GM18873 (cell line): ENCODE data around the gene PMIS2.

Experiments used
- ATAC-seq: cut with Tn5 transposase; IDR thresholded peaks from one replicate; pipeline ENCODE4 v1.9.1; 2021; ENCODE audit warnings: mild to moderate bottlenecking, moderate library complexity, moderate number of reproducible peaks; ENCODE audit not compliant: unreplicated experiment, low FRiP score

Gene PMIS2

DNA sequence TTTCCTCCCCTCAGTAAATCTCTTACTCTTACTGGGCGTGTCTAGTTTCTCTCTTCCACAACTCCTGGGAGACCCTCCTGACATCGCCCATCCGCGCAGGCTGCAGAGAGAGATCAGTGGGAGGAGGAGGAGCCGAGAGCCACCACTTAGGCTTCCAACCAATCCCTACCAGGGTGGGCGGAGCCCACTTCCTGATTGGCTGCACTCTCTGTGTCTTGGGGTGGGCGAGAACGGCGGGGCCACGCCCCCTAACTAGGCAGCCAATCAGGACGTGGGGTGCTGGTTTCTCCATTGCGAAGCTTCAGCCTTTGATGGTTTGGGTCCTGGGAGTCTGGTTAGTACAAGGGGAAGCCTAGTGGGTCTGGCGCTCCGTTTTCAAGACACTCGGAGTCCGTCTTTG lies at the start of gene PMIS2:
PMIS2 (plus strand) TSS at position 326 of the 400 bp plus-strand sequence. CDS start 87 bp downstream, outside the sequence.
- ATAC-seq = no peak

DNA sequence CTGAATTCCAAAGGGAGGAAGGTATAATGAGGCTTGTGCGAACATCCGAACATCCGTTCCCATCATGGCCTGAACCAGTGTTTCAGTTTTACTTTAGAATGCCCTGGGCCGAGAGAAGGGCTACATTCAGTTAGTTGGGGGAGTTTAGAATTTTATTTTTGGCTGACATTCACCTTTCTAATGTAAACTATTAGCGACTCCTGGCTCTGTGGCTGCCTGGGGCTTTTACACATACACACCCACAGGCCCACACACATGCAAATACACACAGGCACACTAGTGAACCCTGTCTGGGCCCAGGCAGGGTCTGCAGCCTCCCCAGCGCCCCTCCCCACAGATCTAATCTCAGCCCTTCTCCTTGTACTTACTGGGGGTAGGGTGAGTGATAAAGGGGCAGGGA lies 46.7 kb upstream of the PMIS2 start:
- no peak for ATAC-seq

DNA sequence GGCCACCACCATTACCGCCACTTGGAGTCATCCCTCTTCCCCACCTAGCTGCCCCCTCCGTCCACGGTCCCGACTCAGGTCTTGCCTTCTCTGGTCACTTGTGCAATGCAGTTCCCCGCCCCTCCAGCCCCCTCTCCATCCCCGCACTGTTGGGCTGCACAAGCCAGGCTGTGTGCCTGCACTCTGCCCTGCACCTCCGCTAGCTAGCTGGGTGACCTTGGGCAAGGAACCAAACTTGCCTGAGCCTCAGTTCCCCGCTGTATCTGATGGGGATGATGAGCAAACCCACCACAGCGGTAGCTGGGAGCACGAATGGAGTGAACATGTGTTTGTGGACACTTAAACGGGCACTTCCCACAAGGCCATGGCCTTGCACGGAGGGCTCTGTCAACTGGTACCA lies 46.1 kb upstream of the PMIS2 start:
- ATAC-seq = no peak

DNA sequence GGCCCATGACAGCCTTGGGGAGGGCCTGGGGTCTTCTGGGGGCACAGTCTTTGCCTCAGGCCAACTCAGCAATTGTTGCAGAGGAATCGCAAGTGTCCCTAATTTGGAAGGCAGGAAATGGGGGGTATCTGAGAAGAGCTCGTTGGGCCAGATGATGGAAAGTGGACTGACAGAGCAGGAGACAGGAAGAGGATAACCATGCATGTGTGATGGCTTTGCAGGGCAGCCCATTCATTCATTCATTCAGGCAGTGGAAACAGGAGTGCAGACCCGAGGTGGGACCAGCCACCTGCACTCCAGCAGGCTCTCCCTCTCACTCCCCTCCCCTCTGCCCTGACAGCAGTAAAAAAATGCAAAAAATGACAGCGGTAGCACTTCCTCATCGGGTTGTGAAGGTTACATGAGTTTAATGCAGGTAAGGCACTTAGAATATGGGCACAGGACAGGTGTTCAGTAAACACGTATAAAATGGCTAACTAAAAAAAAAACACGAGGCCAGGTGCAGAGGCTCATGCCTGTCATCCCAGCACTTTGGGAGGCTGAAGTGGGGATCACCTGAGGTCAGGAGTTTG lies 45.5 kb upstream of the PMIS2 start:
- ATAC-seq = no peak

DNA sequence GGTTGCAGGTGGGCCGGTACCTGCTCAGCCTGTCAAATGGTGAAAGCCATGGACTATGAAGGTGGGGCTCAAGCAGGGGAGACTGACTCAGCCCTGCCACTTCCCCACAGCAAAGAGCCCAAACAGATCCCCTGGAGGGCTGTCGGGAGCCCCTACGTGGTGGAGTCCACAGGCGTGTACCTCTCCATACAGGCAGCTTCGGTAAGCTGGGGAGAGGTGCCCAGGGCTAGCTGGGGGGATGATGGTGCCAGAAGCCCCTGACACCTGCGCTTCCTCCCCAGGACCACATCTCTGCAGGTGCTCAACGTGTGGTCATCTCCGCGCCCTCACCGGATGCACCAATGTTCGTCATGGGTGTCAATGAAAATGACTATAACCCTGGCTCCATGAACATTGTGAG lies 43.8 kb upstream of the PMIS2 start:
- ATAC-seq = no peak

DNA sequence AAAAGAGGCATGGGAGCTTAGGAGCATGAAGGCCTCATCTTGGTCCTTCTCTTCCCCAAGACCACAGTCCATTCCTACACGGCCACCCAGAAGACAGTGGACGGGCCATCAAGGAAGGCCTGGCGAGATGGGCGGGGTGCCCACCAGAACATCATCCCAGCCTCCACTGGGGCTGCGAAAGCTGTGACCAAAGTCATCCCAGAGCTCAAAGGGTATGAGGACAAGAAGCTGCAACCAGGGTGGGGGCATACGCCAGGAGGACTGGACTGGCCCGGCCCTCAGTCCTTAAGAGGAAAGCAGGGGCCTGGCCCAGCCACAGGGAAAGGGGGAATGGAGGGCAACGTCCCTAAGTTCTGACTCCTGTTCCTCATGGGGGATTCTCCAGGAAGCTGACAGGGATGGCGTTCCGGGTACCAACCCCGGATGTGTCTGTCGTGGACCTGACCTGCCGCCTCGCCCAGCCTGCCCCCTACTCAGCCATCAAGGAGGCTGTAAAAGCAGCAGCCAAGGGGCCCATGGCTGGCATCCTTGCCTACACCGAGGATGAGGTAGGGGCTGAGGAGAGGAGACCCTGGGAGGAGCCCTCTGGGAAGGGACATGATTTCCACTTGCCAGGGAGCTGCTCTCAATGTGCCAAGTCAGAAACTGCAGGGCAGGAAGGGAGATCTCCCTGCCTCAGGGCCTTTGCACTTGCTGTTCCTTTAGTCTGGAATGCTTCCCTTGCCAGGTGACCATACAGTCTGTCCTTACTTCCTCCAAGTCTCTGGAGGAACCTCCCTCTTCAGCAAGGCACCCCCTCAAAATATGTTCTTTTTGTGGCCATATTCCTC lies 42.5 kb upstream of the PMIS2 start:
- no peak for ATAC-seq

DNA sequence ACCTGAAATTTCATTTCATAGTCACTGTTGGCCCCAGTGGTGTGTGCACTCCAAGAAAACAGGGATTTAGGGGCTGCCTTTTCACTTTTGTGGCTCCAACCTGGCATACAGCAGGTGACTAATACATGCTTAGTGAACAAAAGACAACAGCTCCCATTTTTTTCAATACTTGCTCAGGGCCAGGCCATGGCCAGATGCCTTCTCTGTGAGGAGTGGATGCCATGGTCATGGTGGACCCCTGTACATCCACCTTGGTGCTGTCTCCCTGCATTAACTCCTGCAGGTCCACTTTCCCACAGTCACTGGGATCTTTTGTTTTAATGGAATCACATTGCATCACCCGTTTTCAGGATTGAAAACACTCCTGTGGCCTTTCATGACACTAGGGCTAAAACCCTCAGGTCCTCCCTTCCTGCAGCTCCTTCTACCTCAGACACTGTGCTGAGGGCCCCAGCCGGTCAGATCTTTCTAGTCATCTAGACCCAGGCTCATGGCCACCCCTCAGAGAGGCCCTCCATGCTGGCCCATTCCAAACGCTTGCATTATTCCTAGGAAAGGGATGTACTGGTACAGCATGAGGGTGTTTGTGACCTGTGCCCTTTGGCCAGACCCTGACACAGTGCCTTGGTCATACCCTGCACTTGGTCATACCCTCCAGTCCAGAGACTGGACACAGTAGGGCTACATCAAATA lies 41.7 kb upstream of the PMIS2 start:
- no peak for ATAC-seq

DNA sequence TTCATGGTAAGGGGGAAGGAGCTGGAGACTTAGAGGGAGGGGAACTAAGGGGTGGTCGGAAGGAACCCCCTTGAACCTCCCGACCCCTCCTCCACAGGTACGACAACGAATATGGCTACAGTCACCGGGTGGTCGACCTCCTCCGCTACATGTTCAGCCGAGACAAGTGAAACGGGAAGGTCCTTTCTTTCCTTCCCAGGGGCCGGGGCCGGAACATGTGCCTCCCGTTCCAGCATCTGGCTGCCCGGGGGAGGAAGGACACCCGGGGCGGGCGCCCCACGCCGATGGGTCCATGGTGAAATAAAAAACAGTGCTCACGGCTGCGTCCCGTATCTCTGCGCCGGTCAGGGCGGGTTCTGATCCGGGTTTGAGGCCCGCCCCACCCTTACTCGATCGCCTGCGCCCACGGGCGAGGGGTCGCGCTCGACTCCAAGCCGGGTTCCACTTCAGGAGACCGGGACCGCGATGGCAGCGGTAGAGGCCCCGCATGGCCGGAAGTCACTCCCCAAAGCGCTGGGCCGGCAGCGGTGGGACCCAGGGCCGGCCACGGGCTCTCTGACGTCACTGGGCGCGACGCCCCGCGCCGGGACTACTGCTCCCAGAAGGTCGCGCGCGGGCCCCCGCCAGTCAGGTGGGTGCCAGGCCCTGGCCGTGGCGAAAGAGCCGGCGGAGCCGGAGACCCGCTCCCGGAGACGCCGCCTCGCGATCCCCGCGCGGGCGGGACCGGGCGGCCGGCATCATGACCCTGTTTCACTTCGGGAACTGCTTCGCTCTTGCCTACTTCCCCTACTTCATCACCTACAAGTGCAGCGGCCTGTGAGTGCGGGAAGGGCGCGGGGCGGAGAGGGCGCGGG lies 40.7 kb upstream of the PMIS2 start, which contains the start of gene TMEM147:
TMEM147 (plus strand) TSS at position 626 of the 854 bp plus-strand sequence; CDS start at position 740, 114 bp downstream.
- peak; percentile 44 for ATAC-seq

DNA sequence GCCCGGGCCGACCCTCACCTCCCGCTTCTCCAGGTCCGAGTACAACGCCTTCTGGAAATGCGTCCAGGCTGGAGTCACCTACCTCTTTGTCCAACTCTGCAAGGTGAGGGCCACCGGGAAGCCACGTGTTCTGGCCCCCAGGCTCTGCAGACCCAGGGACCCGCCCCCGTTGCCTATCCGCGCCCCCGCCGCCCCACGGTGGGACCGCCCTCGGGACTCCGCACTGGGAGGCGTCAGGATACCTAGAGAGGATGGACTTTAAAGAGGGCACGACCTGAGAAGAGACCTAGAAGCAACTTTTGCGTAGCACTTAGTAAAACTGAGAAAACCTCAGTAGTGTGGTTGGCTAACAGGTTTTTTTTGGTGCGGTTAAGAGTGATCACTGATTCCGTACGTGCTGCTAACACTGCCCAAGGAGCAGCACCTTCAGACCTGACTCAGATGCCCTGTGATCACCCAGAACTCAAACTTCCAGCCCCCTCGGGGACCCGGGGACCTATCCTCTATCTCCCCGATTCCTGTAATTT lies 40.1 kb upstream of the PMIS2 start:
- peak; percentile 31 for ATAC-seq

DNA sequence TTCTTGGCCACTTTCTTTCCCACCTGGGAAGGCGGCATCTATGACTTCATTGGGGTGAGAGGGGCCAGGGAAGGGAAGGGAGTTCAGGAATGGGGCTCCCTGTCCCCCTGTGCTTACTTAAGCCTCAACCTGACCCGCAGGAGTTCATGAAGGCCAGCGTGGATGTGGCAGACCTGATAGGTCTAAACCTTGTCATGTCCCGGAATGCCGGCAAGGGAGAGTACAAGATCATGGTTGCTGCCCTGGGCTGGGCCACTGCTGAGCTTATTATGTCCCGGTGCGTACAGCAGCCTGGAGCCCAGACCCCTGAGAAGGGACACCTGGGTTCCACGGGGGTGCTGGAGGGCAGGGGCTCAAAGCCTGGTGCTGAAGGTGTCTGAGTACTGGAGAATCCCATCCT lies 39.4 kb upstream of the PMIS2 start:
- no peak for ATAC-seq

DNA sequence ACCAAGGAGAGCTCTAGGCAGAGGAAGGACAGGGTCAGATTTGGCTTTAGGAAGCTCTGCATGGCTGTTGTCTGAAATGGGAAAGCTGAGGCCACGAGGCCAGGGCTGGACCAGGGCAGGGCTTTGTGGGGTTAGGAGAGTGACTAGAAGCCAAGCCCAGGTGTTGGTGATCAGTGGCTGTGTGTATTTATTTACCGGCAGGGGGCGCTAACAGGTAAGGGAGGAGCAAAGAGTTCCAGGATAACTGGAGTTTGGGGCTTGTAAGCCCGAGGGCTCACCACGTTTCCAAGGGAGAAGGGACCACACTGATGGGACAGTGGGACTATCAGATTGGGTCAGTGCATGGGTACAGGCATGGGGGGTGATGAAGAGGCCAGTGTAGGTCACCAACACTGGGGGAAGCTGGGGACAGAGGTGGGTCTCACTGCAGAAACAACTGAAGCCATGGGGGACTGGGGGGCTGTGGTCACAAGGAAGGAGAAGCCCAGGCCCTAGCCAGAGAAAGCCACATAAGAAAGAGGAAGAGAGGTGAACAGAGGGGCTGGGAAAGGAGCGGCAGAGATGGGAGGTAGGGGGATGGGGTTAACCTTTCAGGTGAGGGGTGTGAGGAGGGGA lies 36.7 kb upstream of the PMIS2 start:
- no peak for ATAC-seq

DNA sequence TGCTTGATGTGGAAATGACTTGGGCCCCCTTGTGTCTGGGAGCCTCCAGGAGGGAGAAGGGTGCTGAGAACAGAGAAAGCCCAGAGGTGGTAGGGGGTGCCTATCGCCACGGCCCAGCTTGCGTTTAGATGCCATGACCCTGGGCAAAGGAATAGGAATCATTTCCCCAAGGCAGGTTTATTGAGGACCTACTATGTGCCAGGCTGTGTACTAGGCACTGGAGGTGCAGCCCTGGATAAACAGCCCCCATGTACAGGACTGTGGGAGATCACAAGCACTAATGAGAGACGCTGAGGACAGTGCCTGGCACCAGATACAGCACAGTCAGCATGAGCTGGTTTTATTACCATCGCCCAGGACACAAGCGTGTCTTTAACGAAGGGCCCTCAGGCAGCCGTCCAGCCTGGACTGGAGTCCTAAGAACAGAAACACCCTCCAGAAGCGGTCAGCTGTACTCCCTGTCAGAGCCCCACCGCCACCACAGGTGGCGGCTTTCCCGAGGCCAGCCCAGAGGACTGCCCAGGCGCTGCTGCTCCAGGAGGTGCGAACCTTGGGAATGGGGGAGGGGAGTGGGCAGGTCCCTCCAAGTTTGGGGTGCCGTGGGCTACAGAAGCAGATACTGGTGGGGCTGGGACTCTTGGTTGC lies 36.0 kb upstream of the PMIS2 start:
- no peak for ATAC-seq

DNA sequence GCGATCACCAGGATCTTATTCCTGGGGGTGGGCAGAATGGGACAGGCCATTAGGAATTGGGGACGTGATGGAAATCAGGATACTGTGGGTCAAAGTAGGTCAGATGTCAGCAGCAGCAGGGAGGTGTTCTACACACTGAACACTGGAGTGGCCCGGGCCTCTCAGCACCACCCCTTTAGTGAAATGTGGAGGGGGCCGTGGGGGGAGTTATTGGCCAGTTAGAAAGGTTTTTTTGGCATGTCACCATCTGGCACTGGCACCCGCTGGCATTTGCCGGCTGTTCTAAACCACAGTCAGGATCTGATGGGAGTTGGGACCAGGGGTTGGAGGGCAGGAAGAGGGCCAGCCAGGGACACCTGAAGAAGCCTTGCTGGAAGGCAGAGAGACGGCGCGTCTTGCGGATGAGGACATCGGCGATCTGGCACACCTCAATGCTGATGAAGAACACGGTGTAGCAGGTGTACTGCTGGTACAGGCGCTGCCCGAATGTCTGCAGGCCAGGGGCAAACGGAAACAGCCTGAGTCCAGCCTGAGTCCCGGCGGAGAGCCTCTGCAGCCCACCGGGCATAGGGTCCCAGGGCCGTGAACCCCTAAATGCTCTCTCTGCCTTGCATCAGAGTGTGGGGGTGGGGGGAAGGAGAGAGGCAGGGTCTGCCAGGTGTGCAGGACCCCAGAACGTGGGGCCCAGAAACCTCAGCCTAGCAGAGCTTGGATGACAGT lies 34.7 kb upstream of the PMIS2 start:
- ATAC-seq = no peak

DNA sequence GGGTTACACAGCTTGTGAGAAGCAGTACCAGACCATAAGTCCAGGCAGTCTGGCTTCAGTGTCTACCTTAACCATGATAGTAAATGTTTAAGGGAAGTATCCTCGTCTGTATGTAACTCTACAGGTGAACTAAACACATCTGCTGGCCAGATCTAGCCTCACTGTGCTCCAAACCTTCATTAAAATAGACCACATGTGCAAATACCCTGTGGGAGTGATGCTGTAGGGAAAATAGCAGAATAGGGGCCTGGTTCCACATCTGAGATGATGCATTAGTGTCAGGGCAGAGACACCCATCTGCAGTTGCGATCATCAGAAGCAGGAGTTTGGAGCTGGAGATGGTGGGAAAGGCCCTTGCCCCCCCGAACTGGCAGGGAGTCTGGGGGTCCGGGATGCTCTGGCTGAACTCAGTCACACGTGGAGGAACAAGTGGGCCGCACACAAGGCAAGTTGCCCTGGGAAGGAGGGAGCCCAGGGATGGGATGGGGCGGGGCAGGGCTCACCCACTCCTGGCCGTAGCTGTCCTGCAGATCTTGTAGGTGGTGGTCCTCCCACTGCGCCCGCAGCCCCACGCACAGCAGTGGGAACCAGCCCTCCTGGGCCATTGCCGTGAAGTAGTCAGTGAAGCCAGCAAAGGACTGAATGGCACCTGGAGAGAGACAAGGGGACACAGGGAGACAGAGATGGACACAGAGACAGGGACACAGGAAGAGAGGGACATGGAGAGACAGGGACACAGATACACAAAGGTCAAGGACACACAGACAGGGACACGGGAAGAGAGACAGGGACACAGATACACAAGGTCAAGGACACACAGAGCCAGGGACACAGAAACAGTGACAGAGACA lies 33.2 kb upstream of the PMIS2 start:
- no peak for ATAC-seq

DNA sequence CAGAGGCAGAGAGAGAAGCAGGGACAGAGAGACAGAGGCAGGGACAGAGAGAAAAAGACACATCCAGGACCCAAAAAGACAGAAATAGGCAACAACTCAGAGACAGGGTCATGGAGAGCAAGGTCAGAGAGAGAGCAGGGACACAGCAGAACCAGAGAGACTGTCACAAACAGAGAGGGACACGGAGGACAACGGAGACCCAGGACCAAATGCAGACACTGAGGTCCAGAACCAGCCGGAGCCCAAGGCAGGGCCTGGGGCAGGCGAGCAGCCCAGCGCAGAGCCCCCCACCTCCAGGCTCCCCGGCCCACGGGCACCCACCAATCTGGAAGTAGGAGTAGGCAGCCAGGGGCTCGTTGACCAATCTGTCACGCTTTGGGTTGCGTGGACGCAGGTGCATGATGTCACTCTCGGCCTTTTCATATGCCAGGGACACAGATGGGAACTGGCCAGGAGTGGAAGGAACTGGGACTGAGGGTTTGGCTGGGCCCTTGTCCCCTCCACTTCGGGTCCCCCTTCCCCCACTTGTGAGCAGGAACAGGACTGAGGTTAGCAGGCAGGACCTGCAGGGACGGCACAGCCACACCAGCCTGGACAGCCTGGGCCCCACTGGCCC lies 32.5 kb upstream of the PMIS2 start:
- no peak for ATAC-seq

DNA sequence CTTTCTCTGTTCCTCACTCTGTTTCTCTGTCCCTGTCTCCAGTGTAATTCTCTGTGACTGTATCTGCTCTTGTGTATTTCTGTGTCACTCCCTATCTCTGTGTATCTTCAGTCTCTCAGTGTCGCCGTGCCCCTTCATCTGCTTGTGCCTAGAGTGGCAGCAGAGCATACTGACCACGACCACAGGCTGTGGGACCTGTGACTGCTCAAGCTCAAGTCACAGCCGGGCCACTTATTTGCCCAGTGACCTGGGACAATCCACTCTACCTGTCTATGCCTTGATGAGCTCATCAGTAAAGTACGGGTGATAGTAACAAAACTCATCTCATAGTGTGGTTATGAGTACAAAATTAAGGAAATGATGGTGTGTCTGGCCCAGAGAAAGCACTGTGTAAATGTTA lies 31.9 kb upstream of the PMIS2 start:
- ATAC-seq = no peak

DNA sequence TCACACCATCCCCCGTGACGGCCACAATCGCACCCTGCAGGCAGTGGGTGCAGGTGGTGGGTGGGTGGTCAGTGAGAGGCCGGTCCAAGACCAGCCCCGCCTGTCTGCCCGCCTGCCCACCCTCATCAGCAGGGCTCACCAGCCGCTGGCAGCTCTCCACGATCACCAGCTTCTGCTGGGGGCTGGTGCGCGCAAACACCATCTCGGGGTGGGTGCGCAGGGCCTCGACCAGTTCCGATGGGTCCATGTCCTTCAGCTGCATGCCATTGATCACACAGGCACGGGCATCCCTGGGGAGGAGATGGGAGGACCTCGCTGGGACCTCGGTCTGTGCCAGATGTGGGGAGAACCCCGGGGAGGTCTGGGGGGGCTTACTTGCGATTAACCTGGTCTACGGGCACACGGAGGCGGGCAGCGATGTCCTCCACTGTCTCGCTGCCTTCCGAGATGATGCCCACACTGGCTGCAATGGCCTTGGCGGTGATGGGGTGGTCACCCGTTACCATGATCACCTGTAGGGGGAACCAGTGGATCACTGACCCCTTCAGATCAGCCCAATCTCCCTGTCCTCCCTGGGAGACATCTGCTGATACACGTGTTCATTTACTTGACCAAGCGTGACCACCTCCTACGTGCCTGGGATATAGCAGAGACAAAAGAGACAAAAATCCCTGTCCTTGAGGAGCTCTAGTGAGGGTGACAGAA lies 30.5 kb upstream of the PMIS2 start:
- ATAC-seq = no peak
